GM11168 (cell line): ENCODE measurements around the gene DAGLA.

Experiments used
- in situ Hi-C: fragments of 300-500 bp; cut with MboI; formaldehyde crosslinking; loops from one replicate; pipeline ENCODE4 v1.12.0; 2022; ENCODE audit warnings: low sequenced_read_pairs; ENCODE audit not compliant: unreplicated experiment

DAGLA gene

GRCh38 chr11:61689164-61689496 is 8.9 kb downstream of the DAGLA start:
- in situ Hi-C loops = no loop called here

GRCh38 chr11:61690706-61691379 is 10.7 kb downstream of the DAGLA start:
- in situ Hi-C loops = no loop called here

- in situ Hi-C loops = no loop called here
Observed at GRCh38 chr11:61691380-61692156, 11.4 kb downstream of the DAGLA start.

GRCh38 chr11:61693922-61694601 is 13.9 kb downstream of the DAGLA start:
- in situ Hi-C loops = no loop called here

DNA sequence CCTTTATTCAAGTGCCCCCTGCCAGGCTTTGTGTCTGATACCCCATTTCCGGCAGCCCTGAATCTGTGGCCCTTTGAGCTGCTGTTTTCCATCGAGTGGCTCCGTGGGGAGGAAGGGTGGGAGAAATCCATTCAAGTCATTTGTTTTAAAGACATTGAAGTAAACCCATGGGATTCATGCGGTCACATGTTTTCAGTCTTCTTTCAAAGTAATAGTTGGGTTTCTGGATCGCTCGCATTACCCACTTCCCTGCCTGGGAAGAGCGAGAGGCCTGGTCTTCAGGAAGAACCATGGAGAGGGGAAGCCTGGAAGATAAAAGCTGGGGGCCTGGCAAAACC is 14.4 kb downstream of the DAGLA start:
- in situ Hi-C loops = no loop called here

DNA sequence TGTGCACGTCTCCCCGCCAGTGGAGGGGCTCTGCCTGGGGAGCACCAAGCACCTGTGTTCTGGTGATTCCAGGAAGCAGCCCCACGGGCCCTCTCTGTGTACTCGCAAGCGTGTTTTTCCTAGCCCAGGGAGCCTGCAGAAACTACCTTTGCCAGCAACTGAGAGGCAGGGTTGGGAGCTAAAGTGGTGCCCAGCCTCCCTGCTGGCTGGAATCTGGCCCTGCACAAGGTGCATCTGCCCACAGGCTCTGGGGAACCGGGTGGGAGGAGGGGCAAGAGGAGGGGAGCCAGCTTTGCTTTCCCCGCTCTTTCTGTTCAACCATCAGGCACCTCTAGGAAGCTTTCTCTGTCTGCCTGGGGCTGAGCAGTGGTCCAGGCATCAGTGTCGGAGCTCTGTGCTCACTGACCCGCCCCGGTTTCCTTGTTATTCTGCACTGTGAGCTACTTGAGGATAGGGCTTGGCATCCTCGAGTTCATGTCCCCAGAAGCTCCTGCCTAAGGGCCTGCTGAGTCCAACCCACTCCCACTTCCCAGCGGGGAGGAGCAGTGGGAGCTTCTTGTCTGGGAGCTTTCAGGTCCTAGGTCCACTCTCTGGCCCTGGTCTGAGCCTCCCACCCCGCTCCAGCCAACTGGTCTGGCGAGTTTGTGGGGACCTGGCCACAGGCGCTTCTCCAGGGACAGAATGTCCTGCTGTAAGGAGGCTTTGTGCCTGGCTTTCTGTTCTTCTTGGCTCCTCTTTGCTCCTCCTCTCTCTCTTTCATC is 14.9 kb downstream of the DAGLA start:
- in situ Hi-C loops = no loop called here

DNA sequence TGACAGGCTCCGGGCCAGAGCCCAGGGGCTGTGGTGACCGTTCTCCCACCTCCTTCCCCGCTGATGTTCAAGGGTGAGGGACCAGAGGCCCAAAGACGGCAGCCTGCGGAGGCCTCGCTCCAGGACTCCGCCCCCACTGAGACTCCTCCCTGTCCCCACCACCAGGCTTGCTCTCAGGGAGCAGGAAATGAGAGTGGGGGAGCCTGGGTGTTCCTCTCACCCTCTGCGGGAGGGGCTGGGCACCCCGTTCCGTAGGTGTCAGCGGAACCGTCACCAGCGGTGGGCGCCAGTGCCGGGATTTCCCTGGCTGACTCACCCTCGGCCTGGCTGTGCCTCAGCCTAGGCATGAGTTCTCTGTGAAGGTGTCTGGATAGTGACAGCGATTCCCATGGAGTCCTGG is 15.7 kb downstream of the DAGLA start:
- in situ Hi-C loops = no loop called here

DNA sequence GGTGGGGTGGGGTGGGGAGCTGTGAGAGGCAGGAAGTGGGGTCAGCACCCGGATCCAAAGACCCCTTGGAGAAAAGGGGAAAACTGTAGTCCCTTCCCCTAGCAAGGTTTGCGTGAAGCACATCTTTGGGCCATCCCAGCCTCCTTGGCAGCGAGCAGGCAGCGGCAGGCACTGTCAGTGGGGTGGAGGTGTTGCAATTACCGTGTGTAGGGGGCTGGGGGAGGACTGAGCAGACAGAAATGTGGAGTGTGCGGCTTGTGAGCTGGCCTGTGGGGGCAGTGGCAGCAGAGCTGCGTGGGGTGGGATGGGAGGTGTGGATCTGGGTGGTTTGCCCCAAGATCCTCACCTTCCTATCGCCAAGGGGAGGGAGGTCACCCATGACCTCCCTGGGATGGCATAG is 16.4 kb downstream of the DAGLA start:
- in situ Hi-C loops = no loop called here

DNA sequence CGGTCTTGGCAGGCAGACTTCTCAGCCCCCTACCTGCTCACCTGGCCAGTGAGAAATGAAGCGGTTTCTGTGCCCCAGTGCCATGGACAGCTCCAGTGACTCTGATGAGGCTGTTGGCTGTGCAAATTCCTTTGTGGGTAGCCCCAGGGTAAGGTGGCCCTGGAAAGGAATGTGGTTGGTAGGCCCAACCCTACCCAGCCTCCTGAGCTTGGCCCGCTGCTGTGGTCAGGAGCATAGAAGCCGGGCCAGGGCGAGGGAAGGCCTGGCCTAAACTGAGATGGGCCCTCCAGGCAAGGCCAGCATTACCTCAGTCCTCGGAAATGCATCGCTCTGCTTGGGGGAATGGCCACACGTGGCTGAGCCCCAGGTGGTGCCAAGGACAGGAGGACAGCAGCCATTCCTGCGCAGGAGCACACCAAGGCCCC is 16.9 kb downstream of the DAGLA start:
- in situ Hi-C loops = no loop called here

DNA sequence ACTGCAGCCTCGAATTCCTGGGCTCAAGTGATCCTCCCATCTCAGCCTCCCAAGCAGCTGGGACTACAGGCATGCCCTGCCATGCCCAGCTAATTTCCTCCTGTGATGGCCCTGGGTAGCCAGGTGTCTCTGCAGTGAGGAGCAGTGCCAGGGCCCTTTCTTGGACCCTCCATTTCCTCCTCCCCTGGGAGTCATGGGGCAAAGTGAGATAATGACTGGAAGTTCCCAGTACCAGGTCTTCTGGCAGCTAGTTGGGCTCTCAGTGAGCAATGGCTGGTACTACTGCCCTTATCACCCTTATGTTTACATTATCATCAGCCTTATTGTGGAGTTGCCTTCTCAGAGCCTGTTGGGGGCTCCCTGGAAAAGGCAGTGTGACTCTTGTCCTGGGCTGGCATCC is 17.6 kb downstream of the DAGLA start:
- in situ Hi-C loops = no loop called here

- in situ Hi-C loops = no loop called here
Observed at GRCh38 chr11:61698173-61698948, 18.2 kb downstream of the DAGLA start.

GRCh38 chr11:61699737-61700160 is 19.6 kb downstream of the DAGLA start:
- in situ Hi-C loops = no loop called here

- in situ Hi-C loops = no loop called here
Observed at GRCh38 chr11:61700212-61700611, 20.0 kb downstream of the DAGLA start.

- in situ Hi-C loops = no loop called here
Observed at GRCh38 chr11:61700720-61701119, 20.5 kb downstream of the DAGLA start.

- in situ Hi-C loops = no loop called here
Observed at GRCh38 chr11:61701242-61701886, 21.2 kb downstream of the DAGLA start.

- in situ Hi-C loops = no loop called here
Observed at GRCh38 chr11:61702701-61703312, 22.6 kb downstream of the DAGLA start.

- in situ Hi-C loops = no loop called here
Observed at GRCh38 chr11:61704838-61705237, 24.6 kb downstream of the DAGLA start.

GRCh38 chr11:61706452-61707400 is 26.5 kb downstream of the DAGLA start:
- in situ Hi-C loops = no loop called here
